AG20443 (cell line): ENCODE results near the gene TEX19.
A peak's percentile ranks its signal among the peaks of the same experiment; 100 is the strongest.

Experiments used
- DNase-seq: peaks from one replicate; pipeline ENCODE4 v3.0.0; 2012; ENCODE audit warnings: low spot score, mixed read lengths

TEX19 gene

DNA sequence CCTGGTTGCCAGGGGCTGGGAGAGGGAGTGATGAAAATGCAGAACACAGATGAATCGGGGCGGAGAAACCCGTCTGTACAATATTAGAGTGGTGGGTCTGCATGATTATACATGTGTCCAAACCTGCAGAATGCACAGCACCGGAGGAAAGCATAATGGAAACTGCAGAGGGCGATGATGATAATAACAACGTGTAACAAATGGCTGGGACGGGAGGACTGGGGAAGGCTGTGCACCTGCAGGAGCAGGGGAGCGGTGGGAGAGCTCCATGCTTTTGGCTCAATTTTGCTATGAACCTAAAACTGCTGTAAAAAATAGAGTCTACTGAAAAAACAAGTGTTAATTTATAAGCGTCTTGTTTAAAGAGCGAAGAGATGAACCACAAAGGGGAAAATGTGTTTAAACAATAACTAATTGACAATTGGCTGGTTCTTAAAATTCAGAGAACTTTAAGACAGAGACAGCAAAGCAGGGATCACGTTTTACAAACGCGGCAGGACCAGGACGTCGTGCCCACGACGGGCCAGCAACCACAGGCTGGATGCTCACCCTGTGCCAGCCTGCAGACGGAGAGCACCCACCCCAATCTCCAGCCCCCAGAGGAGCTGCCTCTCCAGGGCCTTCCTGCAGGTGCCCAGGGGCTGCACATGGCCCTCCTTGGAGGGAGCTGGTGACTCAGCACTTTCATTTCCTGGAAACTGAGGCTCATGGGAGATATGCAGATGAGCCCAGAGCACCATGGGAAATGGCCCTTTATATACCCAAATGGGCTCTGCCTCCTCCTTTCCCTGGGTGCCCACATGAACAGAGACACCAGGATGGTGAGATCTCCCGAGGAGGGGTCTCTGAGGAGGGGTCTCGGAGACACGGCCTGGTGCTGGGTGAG, at the start of gene TEX19:
TEX19 (plus strand) TSS at position 783 of the 886 bp plus-strand sequence. CDS start 2,904 bp downstream, outside the sequence.
- DNase-seq: no peak

GRCh38 chr17:82309656-82310570, 49.1 kb upstream of the TEX19 start:
- DNase-seq: no peak

DNA sequence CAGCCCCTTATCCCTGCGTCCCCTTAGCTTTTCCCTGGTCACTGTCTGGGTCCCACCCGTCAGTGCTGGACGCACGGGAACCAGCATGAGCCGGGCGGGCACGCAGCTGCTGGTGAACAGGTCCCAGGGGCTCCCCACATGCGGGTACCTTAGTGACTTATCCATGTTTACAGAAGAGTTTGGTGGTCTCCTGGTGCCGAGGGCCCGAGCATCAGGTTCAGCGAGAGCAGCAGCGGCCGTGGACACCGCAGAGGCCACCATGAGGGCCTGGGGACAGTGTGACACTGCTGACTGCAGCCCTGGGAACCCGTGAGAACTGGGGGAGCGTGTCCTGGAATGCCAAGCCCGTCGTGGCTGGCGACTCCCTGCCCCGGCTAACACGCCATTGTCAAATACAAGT, 48.2 kb upstream of the TEX19 start:
- DNase-seq: no peak

GRCh38 chr17:82311971-82312370, 47.1 kb upstream of the TEX19 start:
- no peak for DNase-seq

DNA sequence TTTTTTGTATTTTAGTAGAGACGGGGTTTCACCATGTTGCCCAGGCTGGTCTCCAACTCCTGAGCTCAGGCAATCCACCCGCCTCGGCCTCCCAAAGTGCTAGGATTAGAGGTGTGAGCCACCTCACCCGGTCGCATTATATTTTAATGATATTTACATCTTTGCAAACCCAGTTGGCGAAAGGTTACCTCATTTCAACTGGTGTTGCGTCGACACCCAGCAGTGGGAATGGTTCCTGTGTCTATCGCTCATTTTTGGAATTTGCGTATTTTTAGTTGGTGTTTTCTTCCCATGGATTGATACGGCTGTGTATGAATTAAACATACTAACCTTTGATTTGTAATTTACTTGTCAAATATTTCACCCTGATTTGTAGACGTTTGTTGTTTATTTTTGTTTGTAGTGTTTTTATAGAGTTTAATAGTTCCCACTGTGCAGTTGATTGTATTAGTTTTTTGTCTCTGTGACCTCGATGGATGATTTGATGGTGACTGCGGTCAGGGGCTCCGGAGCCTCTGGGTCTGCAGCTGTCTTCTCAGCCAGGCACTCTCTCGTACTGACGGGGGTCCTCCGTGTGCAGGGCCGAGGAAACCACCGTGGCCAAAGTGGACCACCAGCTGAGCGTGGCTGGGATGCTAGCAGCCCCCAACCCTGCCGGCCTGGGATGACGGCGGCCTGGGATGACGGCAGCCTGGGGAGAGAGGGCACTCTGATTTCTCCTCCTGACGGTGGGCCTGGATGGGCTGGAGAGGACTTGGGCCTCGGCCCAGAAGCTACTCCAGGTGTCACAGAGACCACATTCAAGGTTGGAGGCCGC, 45.6 kb upstream of the TEX19 start:
- no peak for DNase-seq

DNA sequence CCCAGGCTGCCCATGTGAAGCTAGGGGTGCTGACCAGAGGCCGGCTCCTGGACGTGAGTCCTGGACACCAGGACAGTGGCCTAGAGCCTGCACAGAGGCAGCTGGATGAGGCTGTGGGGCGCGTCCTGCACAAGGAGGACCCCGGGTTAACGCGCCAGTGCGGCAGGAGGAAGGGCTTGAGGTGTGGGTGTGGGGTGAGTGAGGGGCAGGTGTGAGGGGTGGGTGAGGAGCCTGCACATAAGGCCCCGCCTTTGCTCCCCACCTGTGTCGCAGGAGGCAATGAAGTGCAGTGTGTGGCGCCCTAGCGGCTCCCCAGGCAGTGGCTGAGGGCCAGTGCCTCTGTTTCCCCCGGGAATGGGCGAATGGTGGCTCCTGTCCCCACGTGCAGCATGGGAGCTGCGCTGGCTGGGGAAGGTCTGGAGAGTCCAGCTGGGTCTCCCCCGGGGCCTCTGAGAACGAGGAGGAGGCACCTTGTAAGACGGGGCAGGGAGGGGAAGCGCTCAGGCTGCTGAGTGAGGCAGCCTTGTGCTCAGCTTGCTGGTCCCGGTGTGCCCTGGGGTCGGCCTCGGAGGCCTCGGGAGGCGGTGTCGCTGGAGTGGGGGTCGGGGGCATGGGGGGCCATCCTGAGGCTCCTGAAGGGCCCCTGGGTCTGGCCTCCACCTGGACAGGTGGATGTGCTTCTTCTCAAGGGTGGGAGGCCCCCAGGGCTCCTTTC, 44.9 kb upstream of the TEX19 start:
- DNase-seq: no peak

DNA sequence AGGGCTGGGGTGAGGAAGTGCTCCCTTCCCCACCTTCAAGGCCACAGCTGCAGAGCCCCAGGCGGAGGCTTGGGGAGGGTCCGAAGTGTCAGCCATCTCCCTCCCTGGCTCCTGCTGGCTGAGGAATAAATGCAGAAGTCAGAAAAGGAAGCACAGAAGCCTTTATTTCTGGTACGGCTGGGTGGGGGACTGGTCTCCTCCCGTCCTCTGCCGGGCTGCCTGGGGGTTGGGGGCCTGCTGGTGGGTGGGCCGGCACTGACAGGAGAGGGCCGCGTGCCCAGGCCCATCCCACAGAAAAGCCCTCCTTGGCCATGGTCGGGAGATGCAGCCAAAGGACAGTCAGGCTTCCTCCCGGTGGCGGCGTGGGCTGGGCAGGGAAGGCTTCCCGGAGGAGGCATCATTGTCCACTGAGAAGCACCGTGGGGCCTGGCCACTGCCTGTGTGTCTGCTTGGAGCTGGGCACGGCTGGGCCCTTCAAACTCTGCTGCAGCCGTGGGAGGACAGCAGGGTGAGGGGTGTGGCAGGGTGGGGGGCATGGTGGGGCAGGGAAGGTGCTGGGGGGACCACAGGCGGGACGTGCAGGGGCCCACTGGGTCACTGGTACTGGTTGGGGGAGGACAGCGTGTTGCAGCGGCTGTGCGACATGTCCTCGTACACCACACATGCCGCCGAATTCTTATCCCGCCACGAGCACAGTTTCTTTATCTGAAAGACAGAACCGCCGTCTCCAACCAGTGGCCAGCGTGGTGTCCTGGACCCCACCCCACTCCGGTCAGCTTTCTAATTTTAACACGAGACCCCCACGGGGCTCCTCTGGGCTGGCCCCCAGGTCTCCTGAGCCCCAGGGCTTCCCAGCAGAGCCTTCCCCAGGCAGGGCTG, 44.1 kb upstream of the TEX19 start:
- DNase-seq: no peak

DNA sequence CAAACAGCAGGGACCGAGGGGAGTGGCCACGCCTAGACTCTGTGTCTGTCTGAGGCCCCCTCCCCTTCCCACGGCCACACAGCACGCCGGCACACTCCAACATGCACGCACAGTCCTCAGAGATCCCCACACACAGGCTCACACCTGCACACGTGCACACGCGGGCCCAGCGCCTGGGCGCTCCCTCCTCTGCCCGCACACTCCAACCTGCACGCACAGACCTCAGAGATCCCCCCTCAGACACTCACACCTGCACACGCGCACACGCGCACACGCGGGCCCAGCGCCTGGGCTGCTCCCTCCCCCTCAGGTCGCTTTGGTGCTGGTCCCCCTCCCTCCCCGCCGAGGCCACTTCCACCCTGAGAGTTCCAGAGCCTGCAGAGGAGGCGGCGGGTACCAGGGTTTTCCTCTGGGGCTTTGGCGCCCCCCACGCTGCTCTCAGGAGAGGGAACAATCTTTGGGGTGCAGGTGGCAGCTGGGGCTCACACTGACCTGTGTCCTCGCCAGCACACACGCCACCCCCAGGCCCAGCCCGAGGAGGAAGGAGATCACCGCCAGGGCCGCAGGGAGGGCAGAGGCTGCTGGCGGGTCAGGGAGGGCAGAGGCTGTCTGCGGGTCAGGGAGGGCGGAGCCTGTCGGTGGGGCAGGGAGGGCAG, 43.2 kb upstream of the TEX19 start:
- no peak for DNase-seq

DNA sequence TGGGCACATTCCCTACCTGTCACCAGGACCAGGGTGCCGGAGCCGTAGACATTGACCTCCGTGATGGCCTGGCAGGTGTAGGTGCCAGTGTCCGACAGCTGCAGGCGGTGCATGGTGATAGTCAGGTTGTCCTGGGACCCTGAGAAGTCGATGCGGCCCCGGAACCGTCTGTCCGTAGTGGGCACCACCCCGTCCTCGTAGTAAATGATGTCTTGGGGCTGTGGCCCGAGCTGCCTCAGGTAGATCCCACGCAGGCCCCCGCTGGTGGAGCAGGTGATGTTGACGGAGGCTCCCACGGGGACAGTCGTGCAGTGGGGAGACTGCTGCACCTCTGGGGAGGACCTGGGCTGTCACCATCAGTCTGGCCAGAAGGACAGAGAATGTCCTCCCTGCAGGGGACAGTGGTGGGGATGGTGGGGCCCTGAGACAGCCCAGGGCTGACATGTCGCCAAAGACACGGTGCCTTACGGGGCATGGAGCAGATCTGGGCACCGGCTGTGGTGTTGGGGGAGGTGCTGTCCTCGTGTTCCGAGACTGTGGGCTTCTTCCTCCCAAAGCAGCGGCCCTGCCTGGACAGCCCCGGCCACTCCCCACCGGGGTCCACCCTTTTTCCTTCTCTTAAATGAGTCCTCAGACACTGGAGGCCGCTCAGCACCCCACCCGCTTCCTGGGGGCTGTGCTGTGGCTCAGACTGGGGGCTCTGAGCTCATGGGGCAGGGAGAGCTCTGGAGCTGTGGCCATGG, 42.2 kb upstream of the TEX19 start:
- DNase-seq: no peak

- no peak for DNase-seq
Observed at GRCh38 chr17:82317394-82318168, 41.5 kb upstream of the TEX19 start, which contains the start of gene CD7. TSS of gene CD7 (minus strand) at chr17:82317608. CDS start at chr17:82317495, 113 bp downstream.

DNA sequence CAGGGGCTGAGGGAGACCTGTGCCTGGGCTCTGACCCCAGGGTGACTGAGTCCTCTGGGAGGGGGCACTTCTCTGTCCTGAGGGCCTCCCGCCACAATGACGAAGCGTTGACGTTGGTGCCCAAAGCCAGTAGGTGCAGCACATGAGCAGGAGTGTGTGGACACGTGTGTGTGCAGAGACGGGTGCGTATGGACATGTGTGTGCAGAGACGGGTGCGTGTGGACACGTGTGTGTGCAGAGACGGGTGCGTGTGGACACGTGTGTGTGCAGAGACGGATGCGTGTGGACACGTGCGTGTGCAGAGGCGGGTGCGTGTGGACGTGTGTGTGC, 40.9 kb upstream of the TEX19 start:
- DNase-seq: no peak

DNA sequence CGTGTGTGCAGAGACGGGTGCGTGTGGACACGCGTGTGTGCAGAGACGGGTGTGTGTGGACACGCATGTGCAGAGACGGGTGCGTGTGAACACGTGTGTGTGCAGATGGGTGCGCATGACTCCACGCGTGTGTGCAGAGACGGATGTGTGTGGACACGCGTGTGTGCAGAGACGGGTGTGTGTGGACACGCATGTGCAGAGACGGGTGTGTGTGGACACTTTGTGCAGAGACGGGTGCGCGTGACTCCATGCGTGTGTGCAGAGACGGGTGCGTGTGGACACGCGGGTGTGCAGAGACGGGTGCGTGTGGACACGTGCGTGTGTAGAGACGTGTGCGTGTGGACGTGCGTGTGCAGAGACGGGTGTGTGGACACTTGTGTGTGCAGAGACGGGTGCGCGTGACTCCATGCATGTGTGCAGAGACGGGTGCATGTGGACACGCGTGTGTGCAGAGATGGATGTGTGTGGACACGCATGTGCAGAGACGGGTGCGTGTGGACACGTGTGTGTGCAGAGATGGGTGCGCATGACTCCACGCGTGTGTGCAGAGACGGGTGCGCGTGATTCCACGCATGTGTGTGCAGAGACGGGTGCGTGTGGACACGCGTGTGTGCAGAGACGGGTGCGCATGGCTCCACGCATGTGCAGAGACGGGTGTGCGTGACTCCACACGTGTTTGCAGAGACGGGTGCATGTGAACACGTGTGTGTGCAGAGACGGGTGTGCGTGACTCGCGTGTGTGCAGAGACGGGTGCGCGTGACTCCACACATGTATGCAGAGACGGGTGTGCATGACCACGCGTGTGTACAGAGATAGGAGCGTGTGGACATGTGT, 40.1 kb upstream of the TEX19 start:
- DNase-seq: no peak

GRCh38 chr17:82319619-82320062, 39.4 kb upstream of the TEX19 start:
- DNase-seq: no peak

DNA sequence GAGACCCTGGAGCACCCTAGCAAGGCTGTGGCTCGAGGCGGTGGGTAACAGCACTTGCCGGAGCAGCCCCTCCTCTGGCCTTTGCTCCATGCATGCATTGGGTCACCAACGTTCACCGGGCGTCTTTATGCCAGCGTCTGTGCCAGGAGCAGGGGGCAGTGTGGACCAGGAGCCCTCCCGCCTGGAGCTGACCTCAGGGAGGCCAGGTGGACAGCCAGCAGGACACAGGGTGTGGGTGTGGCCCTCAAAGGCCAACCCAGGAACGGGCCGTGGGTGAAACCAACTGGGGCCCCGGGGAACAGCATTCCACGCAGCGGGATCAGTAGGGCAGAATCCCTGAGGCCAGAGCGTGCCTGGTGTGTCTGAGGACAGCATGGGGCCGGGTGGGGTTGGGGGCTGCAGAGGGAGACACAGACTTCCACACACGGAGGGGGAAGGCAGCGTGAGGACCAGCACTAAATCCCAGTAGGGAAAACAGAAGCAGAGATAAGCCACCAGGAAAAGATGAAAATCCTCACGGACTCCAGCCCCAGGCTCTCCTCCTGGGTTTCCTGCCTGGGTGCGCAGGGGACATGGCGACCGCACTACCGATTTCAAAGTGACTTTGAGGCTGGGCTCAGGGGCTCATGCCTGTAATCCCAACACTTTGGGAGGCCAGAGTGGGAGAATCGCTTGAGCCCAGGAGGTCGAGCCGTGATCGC, 38.8 kb upstream of the TEX19 start:
- DNase-seq: no peak

DNA sequence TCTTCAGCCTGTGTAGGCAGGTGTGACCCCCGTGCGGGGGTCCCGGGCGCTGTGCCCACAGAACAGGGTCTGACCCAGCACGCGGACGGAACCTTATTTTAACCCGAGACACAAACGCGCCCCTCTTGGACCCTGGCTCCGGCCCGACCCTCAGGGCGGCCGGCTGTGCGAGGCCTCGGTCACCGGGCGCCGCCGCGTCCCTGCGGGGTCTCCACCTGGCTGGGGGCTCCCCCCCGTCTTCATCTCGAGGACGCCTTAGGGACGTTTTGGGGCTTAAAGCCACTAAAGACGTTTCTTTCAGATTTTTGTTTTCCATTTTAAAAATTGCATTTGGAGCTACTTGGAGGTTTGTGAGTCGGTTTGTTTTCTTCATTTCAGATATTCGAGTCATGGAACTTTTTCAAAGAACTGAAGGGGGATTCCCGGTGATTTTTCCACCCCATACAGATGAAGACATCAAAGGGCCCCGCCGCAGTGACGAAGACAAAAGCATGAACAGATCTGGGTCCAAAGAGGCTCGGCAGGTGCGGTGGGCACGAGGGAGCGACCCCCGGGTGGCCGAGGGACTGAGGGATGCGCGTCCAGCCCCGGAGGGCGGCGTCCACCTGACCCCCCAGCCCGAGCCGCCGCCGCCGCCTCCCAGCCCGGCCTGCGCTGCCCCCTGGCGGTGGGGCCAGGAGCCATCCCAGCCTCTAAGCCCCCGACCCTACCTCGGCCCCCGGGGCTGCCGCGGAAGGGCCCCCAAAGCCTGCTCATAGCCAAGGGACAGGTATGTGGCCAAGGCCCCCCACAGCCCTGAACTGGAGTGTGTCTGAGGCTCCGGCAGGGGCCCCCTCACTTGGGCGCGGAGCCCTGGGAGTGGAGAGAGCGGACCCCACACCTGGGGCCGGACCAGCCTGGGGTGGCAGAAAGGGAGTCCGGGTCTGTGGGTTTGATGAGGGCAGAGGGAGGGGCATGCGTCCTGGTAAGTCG, 37.8 kb upstream of the TEX19 start:
- peak; percentile 72 for DNase-seq
